ENCODE results near the gene POTEI.
"Not testable (repeated sequence)": the region's sequence is repeated elsewhere in the genome, so short reads cannot be mapped to it uniquely, and the experiment has no call there.

DNA sequence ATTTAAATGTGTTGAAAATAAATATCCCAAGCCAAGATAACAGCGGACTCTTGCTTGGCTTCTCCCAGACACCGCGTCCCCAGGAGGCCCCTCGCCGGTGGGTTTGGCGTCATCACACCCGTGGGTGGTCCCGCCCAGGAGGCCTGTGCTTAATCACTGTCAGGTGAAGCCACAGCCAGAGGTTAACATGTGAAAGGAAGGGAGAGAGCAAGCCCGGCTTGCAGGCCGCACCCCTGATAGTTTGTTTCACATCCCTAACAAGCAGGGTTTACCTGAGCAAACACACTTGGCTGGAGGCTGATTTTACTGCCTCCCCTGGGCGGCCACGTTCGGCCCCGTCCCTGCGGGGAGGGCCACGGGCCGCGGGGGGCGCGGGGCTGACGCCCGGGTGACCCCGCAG, 13.3 kb upstream of the POTEI start:
- TF ChIP-seq YY1 (IDR thresholded peaks at IDR 0.05); TAF1 (conservative IDR thresholded peaks at IDR 0.05); SP1 (IDR thresholded peaks at IDR 0.05); GABPA (IDR thresholded peaks at IDR 0.05 in 1 of 2, conservative IDR thresholded peaks at IDR 0.05 in 1 of 2); HNF4A (conservative IDR thresholded peaks at IDR 0.05); HNF4G (IDR thresholded peaks at IDR 0.05); EGR1 (IDR thresholded peaks at IDR 0.05; ENCODE audit: low read depth in 2 of 2); JUND (IDR thresholded peaks at IDR 0.05); ZBTB33 (IDR thresholded peaks at IDR 0.05); RXRA (IDR thresholded peaks at IDR 0.05); REST (IDR thresholded peaks at IDR 0.05): not testable (repeated sequence)
- TF ChIP-seq, protein P1, sequence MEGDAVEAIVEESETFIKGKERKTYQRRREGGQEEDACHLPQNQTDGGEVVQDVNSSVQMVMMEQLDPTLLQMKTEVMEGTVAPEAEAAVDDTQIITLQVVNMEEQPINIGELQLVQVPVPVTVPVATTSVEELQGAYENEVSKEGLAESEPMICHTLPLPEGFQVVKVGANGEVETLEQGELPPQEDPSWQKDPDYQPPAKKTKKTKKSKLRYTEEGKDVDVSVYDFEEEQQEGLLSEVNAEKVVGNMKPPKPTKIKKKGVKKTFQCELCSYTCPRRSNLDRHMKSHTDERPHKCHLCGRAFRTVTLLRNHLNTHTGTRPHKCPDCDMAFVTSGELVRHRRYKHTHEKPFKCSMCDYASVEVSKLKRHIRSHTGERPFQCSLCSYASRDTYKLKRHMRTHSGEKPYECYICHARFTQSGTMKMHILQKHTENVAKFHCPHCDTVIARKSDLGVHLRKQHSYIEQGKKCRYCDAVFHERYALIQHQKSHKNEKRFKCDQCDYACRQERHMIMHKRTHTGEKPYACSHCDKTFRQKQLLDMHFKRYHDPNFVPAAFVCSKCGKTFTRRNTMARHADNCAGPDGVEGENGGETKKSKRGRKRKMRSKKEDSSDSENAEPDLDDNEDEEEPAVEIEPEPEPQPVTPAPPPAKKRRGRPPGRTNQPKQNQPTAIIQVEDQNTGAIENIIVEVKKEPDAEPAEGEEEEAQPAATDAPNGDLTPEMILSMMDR (IDR thresholded peaks at IDR 0.05; ENCODE audit: low read depth, low read length, missing input control) = not testable (repeated sequence)
